Esophagus squamous epithelium (tissue), 4 donors: Measurements from ENCODE around the gene PHF19.

Experiments used
- CTCF ChIP-seq, 6 experiments: fragments of 450-650 bp in 4 of 6; fragments of 200-600 bp in 2 of 6; sonication (generic) in 2 of 6; IDR thresholded peaks; one replicate each; pipeline ENCODE4 v1.5.1; 2016 to 2019; ENCODE audit warnings: antibody characterized with exemption in 6 of 6, mild to moderate bottlenecking in 4 of 6, moderate library complexity in 4 of 6
- POLR2A ChIP-seq, 4 donors: fragments of 450-650 bp; IDR thresholded peaks; one replicate each; pipeline ENCODE4 v1.6.1; 2017; ENCODE audit warnings: antibody characterized with exemption in 4 of 4, mild to moderate bottlenecking in 4 of 4, moderate library complexity in 3 of 4

GRCh38 chr9:120916991-120917880 is 40.2 kb upstream of the PHF19 start:
- TF ChIP-seq CTCF (IDR thresholded peaks at IDR 0.05) (no peak), POLR2A (IDR thresholded peaks at IDR 0.05) (no peak)
